SIG-M5 (cell line): Measurements from ENCODE around the gene ZNF692.
A peak's percentile ranks its signal among the peaks of the same experiment; 100 is the strongest.

ENCODE experiments used
- DNase-seq: peaks from one replicate; lab custom pipeline; 2025; lab: John Stamatoyannopoulos, UW

Gene ZNF692

GRCh38 chr1:248881261-248881660 is 22.4 kb upstream of the ZNF692 start:
- no peak for DNase-seq

GRCh38 chr1:248873993-248874533 is 15.2 kb upstream of the ZNF692 start:
- DNase-seq, result peak; percentile 74

- peak; percentile 66 for DNase-seq
These were observed 14.6 kb upstream of the ZNF692 start for GRCh38 chr1:248873409-248873992.

GRCh38 chr1:248872752-248873408 is 14.0 kb upstream of the ZNF692 start:
- no peak for DNase-seq

GRCh38 chr1:248871837-248872401 is 13.0 kb upstream of the ZNF692 start:
- DNase-seq, result no peak

DNA sequence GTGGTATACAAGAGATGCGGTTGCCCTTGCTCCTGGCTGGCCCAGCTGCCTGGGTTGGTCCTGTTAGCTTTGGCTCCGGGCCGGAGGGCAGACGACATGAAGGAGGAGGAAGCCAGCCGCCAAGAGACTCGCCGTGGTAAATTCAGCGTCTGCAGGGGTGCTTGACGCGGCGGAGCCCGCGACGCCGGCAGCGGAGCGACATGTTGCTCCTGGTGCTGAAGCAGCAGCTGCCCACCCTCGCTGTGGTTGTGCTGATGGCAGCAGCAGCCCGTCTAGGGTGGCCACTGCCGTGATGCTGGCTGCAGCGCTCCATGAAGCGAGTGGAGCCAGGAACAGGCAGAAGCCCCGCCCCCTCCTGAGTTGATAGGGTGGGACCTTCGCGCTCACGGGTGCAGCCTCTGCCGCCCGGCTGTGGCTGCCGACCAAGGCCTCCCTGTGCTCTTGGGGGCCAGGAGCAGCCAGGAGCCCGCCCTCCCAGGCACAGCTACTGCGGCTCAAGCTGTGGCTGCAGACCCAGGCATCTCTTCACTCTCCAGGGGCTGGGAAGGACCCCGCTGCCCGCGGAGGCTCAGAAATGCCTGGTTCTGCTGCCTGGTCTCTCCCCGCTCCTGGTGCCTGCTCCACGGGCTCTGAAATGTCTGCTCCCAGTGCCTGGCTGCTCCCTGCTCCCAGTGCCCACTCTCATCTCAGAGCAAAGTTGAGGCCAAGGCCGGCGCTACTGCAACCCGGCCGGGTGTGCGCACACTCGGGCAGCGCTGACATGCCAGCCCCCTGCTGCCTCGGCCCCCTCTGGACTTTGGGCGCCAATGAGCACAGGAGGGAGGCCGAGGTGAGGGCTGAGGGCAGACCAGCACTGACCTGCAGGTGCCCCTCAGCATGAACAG is 4.4 kb upstream of the ZNF692 start:
- DNase-seq, result peak; percentile 69

- DNase-seq, result no peak
These were observed 3.8 kb upstream of the ZNF692 start for GRCh38 chr1:248862695-248862997.

- no peak for DNase-seq
These were observed 2.7 kb upstream of the ZNF692 start for GRCh38 chr1:248861616-248862015.

DNA sequence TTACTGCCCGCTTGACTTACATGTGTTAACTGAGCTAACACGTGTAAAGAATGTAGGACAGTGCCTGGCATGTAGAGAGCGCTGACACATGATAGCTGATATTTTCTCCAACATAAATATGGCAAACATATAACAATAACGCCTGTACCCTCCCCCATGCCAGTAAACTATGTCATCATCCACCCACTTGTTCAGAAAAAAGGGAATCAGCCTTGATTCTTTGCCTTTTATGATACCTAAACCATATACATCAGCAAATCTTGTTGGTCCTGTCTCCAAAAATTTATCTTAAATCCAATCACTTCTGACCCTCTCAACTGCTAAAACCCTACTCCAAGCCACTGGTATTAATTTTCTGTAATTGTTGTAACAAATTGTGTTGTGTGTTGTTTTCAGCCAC is 1.1 kb upstream of the ZNF692 start:
- no peak for DNase-seq

- no peak for DNase-seq
These were observed 592 bp downstream of the ZNF692 start for GRCh38 chr1:248858096-248858890.

GRCh38 chr1:248857749-248858095 is 1.2 kb downstream of the ZNF692 start:
- DNase-seq, result no peak

DNA sequence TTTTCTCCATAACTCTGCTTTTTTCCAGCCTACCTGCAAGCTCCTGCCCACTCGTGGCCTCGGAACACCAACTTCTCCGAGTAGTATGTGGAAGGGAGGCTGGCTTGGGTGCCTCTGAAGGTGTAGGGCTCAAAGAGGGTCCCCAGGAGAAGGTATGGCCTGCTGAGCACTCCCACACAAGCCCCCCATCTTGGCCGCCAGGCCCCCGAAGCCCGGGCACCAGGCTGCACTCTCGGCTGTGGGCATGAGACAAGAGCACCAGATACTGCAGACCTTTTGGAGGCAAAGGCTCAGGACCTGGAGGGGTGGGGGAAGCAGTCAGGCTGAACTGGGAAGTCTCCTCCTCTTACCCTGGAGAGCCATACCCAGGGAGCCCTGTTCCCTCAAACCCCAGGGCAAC is 1.7 kb downstream of the ZNF692 start:
- no peak for DNase-seq

DNA sequence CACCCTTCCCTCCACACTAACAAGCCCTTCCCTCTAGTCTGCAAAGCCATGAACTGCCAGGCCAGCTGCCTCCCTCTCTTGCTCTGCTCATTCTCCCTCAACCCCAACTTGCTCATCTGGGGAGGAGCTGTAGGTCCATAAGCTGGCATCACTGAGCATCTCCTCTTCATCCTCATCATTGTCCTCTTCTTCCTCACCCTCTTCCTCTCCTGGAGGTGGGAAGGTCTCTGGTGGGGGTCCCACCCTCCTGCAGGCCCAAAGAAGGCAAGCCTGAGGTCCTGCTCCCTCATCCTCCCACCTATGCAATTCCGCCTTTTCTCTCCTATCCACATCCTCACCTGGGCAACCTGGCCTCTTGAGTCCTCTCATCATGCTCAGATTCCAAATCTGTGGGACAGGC is 2.7 kb downstream of the ZNF692 start:
- DNase-seq, result no peak

- no peak for DNase-seq
These were observed 3.3 kb downstream of the ZNF692 start for GRCh38 chr1:248855580-248855979.

GRCh38 chr1:248853663-248854375 is 5.1 kb downstream of the ZNF692 start:
- DNase-seq, result no peak

- DNase-seq, result no peak
These were observed 6.1 kb downstream of the ZNF692 start for GRCh38 chr1:248852481-248853405.

DNA sequence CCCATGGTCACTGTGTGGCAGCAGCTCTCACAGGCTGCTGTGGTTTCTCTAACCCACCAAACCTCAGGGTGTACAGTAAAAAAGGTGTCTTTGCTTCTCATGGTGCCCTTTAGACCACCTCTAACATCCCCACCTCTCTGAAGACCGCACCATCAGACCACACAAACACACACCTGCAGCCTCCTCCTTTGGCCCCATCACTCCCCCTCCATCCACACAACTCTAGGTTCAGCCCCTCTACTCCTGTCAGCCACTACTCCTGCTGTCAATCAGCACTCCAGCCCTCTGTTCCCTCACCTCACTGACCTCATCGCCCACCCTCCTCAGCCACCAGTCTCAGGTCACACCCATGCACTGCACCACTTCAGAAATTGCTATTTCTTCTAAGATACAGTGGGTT is 7.5 kb downstream of the ZNF692 start:
- no peak for DNase-seq

DNA sequence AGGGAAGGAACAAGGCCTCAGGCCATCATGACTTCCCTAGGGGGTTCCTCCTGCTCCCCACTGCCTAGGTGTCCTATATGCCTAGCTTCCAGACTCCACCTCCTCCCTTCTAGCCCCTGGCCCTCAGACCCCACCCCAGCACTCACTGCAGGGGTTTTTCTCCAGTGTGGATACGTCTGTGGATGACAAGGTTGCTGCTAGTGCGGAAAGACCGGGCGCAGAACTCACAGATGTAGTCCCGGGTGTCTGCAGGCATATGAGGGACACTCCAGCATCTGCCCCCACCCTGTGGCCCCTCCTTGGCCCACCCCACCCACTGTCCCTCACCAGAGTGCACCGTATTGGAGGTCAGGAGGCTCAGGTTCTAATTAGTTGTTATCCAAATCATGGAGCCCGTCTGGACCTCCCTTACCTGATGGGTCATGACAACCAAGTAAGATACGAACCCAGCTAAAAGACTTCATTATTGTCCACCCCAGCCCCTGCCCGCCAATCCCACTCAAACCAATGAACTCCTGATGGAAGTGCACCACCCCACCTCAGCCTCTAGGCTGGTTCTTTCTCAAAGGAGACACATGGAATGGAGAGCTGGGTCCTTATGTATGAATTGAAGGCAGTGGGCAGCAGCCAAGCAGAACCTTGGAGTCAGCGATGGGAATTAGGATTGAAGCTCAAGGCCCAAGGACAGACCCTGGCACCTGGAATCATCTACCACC is 8.2 kb downstream of the ZNF692 start:
- no peak for DNase-seq

GRCh38 chr1:248850124-248850523 is 8.8 kb downstream of the ZNF692 start:
- no peak for DNase-seq

GRCh38 chr1:248849637-248850036 is 9.2 kb downstream of the ZNF692 start:
- no peak for DNase-seq
